CD4-positive, alpha-beta T cell treated with Interleukin-15 for 1 hour (primary cell): Measurements from ENCODE around the gene ENO2.
A peak's percentile ranks its signal among the peaks of the same experiment; 100 is the strongest.

ENCODE experiments used
- DNase-seq: peaks from one replicate; pipeline ENCODE4 v3.0.0-alpha.2; 2020

ENO2 gene

DNA sequence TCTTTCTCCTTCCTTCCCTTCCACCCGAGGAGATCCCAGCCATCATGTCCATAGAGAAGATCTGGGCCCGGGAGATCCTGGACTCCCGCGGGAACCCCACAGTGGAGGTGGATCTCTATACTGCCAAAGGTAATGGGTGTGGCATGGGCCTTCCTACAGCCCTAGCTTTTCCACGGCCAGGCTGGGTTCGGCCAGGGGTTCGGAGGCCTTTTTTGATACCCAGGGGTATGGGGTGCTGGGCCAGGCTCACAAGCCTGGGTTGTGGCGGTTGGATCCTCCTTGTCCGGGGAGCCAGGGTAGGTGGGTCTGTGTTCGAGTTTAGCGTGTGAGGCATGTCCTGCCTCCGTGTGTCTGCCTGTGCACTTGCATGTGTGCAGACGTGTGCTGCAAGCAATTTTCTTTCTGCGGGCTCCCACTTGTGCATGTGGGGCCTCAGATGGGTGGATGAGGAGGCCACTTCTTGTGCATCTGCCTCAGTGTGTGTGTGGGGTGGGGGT is 1.5 kb downstream of the ENO2 start:
- no peak for DNase-seq

DNA sequence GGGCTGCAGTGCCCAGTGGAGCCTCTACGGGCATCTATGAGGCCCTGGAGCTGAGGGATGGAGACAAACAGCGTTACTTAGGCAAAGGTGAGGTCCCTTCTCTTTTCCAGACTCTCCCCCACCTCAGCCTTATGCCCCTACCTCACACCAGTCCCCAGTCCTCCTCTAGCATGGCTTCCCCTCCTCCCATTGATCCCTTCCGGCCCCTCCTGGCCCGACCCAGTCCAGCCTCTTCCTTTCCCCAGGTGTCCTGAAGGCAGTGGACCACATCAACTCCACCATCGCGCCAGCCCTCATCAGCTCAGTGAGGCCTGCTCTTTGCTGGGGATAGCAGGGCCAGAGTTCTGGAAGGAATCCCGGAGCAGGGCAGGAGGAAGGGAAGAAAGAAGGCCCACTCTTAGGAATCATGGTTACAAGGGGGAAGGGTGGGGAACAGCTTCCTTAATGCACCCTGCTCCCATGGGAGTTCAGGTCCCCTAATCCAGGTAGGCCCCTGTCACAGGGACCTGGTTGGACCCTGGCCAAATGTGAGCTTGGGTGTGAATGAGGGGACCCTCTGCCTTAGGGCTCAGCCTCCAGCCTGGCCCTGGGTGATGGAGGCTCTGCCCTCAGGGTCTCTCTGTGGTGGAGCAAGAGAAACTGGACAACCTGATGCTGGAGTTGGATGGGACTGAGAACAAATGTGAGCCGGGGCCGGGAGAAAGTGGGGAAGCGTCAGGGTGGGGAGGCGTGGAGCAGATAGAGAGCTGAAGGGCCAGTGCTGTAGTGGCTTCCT is 2.2 kb downstream of the ENO2 start:
- DNase-seq = no peak

DNA sequence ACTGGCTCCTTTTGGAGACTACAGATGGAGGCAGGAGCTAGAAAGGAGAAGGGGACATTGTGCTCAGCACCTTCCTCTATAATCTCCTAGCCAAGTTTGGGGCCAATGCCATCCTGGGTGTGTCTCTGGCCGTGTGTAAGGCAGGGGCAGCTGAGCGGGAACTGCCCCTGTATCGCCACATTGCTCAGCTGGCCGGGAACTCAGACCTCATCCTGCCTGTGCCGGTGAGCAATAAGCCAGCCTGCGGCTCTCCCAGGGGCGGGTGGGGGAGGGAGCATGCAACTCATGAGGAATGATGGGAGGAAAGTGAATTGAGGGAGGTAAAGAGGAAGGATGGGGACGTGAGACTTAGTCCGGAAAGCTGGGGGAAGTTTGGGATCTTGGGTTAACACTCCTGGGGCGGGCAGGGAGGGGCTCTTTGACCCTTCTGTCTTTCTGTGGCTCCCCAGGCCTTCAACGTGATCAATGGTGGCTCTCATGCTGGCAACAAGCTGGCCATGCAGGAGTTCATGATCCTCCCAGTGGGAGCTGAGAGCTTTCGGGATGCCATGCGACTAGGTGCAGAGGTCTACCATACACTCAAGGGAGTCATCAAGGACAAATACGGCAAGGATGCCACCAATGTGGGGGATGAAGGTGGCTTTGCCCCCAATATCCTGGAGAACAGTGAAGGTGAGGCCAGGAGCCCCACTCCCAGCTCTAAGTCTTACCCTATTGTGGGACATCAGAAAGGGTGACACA is 3.3 kb downstream of the ENO2 start:
- no peak for DNase-seq

DNA sequence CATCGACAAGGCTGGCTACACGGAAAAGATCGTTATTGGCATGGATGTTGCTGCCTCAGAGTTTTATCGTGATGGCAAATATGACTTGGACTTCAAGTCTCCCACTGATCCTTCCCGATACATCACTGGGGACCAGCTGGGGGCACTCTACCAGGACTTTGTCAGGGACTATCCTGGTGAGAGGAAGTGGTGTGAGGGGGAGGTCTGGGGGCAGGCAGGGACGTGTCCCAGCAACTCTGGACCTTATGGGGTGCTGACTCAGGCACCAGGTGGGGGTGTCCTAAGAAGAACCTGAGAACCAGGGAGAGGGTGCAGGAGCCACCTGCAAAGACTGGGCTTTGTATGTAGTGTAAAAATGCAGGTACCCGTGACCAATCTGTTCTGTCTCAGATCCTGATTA is 5.2 kb downstream of the ENO2 start:
- no peak for DNase-seq

DNA sequence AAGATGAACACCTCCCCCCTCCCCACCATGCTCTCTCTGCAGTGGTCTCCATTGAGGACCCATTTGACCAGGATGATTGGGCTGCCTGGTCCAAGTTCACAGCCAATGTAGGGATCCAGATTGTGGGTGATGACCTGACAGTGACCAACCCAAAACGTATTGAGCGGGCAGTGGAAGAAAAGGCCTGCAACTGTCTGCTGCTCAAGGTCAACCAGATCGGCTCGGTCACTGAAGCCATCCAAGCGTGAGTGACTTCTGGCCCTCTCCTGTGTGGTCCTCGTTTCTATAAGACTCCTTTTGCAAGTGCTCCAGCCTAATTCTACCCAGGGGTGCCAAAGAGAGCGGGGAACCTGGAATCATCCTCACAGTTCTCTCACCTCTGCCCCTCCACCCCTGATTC is 7.2 kb downstream of the ENO2 start:
- no peak for DNase-seq

DNA sequence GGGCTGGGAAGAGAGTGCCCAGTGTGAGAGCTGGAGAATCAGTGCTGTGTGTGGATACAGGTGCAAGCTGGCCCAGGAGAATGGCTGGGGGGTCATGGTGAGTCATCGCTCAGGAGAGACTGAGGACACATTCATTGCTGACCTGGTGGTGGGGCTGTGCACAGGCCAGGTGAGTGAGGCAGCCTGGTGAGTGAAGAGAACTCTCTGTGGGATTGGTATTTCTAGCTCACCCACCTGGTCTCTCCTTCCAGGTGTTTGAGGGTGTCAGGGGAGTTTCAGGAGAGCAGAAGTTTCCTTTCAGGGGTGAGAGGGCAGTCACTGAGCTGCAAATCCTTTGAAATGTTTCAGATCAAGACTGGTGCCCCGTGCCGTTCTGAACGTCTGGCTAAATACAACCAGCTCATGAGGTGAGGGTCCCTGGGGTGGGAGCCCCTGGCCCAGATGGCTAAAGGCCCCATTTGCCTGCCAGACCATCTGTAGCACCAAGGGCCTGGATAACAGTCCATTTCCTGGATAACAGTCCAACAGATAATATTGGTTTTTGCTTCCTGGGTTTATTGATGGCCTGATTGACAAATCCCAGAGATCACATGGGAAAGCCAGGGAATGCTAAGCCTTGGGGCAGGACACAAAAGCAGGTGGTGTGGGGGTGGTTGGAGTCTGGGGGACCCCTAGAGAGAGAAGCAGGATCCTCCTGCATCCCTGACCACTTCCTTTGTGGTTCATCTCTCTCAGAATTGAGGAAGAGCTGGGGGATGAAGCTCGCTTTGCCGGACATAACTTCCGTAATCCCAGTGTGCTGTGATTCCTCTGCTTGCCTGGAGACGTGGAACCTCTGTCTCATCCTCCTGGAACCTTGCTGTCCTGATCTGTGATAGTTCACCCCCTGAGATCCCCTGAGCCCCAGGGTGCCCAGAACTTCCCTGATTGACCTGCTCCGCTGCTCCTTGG is 7.9 kb downstream of the ENO2 start:
- DNase-seq = no peak

DNA sequence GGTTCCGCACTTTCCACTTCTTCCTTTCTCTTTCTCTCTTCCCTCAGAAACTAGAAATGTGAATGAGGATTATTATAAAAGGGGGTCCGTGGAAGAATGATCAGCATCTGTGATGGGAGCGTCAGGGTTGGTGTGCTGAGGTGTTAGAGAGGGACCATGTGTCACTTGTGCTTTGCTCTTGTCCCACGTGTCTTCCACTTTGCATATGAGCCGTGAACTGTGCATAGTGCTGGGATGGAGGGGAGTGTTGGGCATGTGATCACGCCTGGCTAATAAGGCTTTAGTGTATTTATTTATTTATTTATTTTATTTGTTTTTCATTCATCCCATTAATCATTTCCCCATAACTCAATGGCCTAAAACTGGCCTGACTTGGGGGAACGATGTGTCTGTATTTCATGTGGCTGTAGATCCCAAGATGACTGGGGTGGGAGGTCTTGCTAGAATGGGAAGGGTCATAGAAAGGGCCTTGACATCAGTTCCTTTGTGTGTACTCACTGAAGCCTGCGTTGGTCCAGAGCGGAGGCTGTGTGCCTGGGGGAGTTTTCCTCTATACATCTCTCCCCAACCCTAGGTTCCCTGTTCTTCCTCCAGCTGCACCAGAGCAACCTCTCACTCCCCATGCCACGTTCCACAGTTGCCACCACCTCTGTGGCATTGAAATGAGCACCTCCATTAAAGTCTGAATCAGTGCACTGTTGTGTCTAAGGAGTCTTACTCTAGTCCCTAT is 8.8 kb downstream of the ENO2 start:
- no peak for DNase-seq

DNA sequence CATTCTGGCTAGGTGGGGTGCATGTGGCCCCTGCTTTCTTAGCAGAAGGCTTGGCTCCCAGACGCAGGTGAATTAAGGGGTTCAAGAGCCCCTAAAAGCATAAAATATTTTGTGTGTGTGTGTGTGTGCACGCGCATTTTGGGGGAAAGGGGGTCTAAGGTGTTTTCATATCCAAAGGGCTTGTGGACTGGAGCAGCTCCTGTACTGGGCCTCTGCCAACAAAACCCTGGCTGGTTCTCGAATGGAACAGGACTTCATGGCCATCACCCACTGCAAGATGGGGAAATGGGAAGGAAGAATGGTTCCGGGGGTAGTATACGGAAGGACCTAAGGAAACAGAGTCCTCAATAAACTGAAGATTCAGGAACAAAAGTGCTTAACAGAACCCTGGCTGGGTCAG is 9.5 kb downstream of the ENO2 start:
- DNase-seq = no peak

DNA sequence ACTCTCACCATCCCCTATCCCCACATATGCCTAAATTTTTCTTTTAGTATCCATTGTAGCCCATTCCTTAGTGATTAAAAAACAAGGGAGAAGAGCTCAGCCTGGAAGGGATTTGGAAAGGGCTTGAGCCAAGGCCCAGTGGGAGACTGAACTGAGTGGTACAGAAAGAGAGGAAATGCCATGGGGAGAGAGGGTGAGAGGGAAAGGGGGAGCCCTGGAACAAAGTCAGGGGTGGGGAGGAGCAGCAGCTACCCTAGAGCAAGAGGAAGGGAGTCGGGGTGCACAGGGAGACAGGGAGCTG is 10.8 kb downstream of the ENO2 start:
- DNase-seq = no peak

DNA sequence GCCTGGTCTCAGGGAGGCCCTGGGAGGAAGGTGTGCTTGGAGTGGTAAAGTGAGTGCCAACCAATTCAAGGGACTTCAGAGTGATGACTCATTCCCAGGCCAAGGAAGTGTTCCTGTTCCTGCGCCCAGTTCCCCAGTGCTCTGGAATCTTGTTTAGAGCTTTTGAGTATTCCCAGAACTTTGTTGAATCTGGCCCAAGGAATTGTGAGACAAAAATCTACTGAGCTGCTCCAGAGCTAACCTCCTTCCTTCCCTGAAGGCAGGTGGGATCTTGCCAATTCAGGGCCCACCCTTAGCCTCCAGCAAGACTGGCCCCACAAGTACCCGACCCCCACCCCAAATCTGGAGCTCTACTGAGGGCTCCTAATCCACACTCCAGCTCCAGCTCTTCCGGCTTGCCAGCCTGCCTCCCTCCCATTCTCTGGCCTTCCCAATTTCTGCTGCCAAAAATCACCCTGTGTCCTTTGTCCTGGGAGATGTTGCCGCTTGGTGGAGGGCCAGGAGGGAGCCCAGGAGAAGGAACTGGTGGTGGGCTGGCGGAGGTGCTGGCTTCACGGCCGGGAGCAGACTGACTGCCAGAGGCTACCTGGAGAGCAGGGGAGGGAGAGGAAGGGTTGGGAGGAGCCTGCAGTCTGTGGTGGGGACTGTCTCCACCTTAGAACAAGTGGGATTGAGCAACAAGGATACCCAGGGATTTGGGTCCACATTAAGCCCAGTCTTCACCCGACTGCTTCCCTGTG is 11.3 kb downstream of the ENO2 start:
- DNase-seq = no peak

DNA sequence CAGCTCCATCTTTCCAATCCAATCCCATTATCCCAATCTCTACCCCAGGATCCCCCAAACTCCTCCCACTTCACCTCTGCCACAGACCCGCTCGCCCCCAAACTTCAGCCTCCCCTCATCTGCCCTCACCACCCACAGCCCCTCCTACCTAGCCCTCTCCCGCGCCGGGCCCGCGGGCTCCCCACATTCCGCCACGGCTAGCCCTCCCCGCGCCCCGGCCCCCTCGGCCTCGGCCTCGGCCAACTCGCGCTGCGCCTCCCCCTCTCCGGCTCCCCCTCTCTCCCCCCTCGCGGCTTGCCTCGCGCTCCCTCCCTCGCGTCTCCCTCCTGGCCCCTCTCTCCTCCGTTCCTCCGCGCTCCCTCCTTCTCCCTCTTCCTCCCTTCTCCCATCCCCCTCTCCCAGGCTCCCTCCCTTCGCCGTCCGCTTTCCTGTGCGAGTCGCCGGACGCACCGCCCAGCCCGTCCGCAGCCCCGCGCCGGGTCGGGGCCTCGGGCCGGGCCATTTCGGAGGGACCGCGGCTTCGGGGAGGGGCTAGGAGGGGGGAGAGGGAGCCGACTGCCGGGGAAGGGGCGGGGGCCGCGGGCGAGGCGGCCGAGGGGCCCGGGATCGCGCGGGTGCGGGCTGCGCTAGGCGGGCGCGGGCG is 13.1 kb downstream of the ENO2 start, which contains the start of gene ATN1:
ATN1 (plus strand) TSS at position 581 of the 643 bp plus-strand sequence. CDS start 6,043 bp downstream, outside the sequence.
- peak; percentile 38 for DNase-seq

DNA sequence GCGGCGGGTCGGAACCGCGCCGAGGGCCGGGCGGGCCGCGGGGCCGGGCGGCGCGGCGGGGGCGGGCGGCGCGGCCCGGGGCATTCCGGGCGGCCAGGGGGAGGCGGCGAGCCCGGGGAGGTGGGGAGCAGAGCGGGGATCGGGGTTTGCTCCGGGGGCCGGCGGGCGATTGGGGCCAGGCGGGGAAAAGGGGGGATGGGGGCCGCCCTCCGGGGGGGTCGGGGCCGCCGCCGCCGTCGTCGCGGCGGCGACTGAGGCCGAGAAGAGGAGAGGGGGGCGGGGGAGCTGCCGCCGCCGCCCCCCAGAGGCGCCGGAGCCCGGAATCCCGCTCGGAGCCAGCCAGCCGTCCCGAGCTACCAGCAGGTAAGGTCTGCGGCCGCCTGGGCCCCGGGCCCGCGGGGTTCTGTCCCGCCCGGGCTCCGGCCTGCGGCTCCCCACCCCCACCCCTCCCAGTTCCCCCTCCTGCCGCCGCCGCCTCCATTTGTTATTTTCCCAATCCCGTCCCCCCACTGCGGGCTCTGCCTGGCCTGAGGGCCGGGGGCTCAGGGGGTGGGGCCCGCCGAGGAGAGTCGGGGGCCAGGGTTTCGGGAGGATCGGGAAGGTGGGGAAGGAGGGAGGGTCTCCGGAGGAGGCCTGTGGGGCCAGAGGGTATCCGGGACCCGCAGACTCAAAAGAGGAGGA is 13.8 kb downstream of the ENO2 start:
- DNase-seq = no peak

DNA sequence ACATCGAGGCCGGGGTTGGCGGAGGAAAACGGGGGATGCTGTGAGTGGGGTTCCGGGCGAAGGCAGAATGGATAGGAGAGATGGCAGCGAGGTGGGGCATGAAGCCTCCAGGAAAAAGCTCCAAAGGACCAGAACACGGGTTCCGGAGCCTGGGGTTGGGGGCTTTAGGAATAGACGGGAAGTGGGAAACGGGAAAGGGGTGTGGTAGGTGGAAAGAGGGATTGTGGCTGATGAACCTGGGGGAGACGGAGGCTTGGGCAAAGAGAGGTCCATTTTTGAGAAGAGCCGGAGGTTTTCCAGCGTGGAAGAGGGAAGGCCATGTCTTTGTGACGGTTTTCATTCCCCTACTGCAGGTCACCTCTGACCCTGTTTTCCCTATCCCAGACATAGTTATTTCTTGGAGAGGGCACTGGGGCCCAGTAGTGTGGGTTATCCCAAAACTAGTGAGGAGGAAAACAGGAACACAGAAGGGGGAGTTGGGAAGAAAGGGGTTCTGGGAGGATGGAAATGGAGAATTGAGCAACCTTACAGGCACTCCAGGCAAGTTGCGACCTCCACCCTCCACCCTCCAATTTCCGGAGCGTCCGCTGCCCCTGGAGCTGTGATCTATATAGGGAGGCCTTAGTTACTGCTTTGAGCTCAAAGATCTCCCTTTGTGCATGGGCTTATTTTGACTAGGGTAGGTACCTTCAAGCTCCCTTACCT is 14.5 kb downstream of the ENO2 start:
- DNase-seq = no peak

DNA sequence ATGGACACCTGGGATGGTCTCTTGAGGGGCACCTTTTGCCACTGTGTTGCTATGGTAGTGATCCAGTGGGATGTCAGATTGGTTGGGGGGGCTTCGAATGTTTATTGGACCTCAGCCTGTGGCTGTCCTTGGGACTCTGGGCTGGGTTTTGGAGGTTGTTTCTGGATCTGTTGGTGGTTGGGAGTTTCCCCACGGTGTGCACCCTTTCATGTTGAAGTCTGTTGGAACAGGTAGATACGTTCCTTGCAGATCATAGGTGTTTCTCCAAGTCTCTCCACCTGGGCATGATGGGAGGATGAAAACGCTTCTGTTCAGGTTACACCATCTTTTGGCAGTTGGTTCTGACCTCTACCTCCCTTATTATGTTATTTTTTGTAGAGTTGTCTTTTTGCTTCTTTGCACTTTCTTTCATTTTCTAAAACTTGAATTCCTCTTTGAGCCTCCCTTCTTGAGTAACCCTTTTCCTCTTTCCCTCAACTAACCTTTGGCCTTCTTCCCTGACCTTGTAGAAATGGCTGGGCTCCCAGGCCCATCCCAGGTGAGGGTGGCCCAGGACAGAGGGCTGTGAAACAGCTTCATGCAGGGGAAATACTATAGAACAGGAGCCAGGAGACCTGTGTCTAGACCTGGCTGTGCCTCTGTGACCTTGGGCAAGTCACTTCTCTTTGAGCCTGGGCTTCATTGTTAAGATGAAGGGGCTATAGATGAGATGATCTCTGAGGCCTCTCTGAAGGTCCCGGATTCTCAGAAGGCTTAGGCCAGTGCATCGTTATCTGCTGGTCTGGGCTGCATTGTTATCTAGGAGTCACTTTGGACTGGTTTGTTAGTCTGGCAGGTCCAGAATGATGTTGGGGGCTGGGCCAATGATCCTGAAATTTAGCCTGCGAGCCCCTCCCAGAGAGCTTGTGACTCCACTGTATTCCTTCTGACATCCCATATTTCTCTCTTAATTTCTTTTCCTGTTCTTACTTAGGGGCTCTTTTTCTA is 15.4 kb downstream of the ENO2 start:
- DNase-seq = no peak

DNA sequence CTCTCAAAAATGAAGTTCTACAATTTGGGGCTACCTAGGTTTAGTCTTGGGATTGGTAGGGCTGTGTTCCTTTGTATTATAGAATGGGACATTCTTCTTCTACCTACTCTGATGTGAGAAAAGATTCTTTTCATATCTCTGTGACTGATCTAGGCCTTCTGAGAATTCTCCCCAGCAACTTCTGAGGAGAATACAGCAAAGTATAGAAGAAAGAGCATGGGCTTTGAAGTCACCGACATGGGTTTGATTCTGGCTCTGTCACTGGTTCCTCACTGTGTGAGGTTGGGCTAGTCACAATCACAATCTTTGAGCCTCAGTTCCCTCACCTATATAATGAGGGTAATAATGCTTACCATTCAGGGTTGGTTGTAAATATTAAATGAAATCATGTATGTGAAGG is 18.4 kb downstream of the ENO2 start:
- DNase-seq = no peak

DNA sequence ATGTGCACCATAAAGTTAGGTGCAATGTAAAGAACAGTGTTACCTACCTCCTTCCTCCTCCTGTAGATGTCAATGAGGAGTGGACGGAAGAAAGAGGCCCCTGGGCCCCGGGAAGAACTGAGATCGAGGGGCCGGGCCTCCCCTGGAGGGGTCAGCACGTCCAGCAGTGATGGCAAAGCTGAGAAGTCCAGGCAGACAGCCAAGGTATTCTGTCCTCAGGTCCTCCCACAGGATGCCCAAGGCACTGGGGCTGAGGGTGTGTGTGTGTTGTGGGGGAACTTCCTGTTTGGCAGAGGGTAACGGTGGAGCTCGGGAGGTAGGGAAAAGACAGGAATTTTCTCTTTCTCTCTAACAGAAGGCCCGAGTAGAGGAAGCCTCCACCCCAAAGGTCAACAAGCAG is 19.7 kb downstream of the ENO2 start:
- DNase-seq = no peak

DNA sequence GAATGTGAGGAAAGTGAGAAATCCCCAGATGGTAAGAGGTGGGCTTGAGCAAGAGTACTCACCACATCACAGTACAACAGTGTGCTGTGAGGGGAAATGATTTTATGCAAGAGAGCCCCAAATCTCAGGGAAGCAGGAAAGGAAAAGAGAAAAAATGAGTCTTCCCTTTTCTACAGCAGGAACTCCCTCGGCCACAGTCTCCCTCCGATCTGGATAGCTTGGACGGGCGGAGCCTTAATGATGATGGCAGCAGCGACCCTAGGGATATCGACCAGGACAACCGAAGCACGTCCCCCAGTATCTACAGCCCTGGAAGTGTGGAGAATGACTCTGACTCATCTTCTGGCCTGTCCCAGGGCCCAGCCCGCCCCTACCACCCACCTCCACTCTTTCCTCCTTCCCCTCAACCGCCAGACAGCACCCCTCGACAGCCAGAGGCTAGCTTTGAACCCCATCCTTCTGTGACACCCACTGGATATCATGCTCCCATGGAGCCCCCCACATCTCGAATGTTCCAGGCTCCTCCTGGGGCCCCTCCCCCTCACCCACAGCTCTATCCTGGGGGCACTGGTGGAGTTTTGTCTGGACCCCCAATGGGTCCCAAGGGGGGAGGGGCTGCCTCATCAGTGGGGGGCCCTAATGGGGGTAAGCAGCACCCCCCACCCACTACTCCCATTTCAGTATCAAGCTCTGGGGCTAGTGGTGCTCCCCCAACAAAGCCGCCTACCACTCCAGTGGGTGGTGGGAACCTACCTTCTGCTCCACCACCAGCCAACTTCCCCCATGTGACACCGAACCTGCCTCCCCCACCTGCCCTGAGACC is 21.2 kb downstream of the ENO2 start:
- no peak for DNase-seq

DNA sequence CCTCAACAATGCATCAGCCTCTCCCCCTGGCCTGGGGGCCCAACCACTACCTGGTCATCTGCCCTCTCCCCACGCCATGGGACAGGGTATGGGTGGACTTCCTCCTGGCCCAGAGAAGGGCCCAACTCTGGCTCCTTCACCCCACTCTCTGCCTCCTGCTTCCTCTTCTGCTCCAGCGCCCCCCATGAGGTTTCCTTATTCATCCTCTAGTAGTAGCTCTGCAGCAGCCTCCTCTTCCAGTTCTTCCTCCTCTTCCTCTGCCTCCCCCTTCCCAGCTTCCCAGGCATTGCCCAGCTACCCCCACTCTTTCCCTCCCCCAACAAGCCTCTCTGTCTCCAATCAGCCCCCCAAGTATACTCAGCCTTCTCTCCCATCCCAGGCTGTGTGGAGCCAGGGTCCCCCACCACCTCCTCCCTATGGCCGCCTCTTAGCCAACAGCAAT is 21.8 kb downstream of the ENO2 start:
- no peak for DNase-seq
